Measurements from ENCODE around the gene LHX1. TPM values are rescaled to one million over a fixed set of nuclear protein-coding genes. Genes with fewer than 3 reads are reported as not detected.

Gene LHX1
- total RNA-seq, 1 donor from 2014 or later = not detected

DNA sequence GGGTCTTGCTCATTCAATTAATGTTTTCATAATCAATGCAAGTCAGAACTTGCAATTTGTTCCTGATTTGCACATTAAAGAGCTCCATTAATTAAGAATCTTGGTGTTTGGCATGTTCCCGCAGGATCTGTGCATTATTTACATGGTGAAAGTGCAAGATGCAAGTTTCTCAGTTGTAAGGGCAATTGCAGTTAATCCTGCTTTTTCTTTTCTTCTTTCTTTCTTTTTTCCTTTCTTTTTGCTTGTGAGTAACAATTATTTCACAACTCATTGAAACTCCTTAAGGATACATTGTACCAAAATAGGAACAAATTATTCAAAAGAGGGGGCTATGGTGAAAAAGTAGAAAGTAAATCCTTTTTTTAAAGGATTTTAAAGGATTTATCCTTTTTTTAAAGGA is 35.6 kb downstream of the LHX1 start:
- no peaks in the 10 kb centered on the region for H3K27me3 ChIP-seq (ENCODE audit: control insufficient read depth, insufficient read depth, low read length)
- no peak overlapping the region for H3K4me3 ChIP-seq (ENCODE audit: low read depth, low read length)
- DNase-seq (ENCODE audit: low read depth) (no peak), FAIRE-seq (no peak)
- no peaks in the 10 kb centered on the region for H3K36me3 ChIP-seq (ENCODE audit: control insufficient read depth, insufficient read depth, low read length)
- TF ChIP-seq, protein P1, sequence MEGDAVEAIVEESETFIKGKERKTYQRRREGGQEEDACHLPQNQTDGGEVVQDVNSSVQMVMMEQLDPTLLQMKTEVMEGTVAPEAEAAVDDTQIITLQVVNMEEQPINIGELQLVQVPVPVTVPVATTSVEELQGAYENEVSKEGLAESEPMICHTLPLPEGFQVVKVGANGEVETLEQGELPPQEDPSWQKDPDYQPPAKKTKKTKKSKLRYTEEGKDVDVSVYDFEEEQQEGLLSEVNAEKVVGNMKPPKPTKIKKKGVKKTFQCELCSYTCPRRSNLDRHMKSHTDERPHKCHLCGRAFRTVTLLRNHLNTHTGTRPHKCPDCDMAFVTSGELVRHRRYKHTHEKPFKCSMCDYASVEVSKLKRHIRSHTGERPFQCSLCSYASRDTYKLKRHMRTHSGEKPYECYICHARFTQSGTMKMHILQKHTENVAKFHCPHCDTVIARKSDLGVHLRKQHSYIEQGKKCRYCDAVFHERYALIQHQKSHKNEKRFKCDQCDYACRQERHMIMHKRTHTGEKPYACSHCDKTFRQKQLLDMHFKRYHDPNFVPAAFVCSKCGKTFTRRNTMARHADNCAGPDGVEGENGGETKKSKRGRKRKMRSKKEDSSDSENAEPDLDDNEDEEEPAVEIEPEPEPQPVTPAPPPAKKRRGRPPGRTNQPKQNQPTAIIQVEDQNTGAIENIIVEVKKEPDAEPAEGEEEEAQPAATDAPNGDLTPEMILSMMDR (IDR thresholded peaks at IDR 0.05; ENCODE audit: insufficient read depth, low read length, severe bottlenecking) = no peak

DNA sequence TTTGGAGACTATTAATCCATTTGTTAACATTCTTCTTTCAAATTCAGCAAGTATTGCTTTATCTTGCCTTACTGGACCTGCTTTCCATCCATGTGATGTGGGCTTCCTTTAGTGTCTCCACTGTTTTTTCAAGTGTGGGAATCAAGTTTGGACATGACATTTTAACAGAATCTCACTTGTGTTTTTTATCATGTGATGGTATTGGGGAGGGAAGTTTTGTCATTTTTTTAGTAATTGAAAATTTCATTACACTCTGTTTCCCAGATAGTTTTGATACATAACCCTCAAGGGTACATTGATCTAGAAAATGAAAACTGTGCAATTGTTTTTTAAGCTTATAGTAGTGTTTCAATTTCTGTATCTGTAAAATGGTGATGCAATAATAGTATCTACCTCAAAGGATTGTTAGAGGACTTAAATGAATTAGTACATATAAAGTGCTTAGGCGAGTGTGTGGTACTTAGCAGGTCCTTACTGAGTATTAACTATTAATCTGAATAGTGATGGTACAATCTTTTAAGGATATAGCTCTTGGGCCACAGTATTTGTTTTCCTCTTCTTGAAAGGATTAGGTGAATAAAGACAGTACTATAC is 38.7 kb downstream of the LHX1 start:
- H3K36me3 ChIP-seq (ENCODE audit: control insufficient read depth, insufficient read depth, low read length) = no peaks in the 10 kb centered on the region
- DNase-seq (ENCODE audit: low read depth) (peak; percentile 26), FAIRE-seq (no peak)
- H3K4me3 ChIP-seq (ENCODE audit: low read depth, low read length) = no peak overlapping the region
- H3K27me3 ChIP-seq (ENCODE audit: control insufficient read depth, insufficient read depth, low read length) = no peaks in the 10 kb centered on the region
- TF ChIP-seq, protein P1 (IDR thresholded peaks at IDR 0.05; ENCODE audit: insufficient read depth, low read length, severe bottlenecking) = no peak

DNA sequence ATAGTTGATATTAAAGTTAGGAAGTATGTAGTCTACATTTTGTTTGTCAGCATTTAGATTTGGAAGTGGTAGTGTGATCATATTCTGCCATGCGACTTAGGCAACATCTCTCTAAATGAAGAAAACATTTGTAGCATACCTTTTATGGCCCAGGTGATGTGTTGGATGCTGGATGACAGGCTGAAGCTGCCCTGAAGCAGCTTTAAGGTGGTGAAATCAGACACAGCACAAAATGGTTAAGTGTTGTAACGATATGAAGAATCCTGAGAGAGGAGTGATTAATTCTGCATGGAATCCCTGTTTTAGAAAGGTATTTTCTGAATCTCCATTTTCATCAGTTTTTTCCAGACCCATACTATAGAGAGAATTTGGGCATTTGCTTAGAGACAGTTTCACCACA is 39.8 kb downstream of the LHX1 start:
- DNase-seq (ENCODE audit: low read depth) (no peak), FAIRE-seq (no peak)
- TF ChIP-seq, protein P1 (IDR thresholded peaks at IDR 0.05; ENCODE audit: insufficient read depth, low read length, severe bottlenecking) = no peak
- Histone ChIP-seq H3K36me3 (ENCODE audit: control insufficient read depth, insufficient read depth, low read length) (no peaks in the 10 kb centered on the region), H3K27me3 (ENCODE audit: control insufficient read depth, insufficient read depth, low read length) (no peaks in the 10 kb centered on the region), H3K4me3 (ENCODE audit: low read depth, low read length) (no peak overlapping the region)

DNA sequence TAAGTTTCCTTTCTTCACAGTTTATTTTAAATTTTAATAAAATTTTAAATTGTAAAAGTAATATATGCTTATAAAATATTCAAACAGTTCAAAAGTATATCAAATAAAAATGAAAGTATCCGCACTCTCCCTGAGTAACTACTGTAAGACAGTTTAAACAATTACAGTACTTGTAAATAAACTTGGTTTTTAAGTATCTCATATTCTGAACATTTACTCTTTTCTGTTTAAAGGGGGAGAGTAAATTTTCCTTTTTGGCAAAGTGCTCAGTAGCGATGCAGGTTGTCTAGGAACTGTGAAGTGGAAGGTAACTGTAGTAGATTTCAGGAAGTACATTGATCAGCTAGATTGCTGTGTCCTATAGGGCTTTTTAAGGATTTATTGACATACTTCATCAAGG is 40.3 kb downstream of the LHX1 start:
- TF ChIP-seq, protein P1 (IDR thresholded peaks at IDR 0.05; ENCODE audit: insufficient read depth, low read length, severe bottlenecking) = no peak
- no peaks in the 10 kb centered on the region for H3K27me3 ChIP-seq (ENCODE audit: control insufficient read depth, insufficient read depth, low read length)
- FAIRE-seq = no peak

DNA sequence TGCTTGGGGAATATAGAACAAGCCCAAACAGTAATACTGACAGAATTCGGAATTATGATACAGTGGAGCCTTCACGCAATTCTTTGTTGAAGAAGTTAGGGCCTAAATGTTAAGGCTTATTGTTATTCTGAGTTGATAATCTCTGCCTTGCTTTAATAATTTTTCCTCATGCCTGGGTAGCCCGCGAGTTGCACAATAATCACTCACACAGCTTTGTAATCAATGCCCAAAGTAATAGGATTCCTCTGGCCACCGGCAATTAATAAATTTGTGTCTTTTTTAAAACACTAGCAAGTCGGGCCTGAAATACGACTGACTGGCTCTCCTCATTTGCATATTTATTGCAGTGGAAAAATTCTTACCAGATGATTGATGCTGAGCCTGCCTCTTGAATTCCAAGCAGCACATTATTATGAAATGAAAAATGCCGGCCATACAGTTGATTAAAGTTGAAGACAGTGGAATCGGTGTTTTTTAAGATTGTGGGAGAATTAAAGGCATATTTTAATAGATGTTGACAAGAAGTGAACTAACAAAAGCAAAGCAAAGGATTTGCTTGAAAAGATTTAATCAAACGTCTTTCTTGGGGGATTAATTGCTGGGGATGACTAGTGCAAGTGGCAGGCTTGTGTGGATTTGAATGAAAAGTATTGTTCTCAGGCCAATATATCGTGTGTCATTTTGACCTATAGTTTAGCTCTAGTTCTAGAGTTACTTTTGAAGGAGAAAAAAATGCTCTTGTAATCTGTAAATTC is 41.7 kb downstream of the LHX1 start:
- DNase-seq (ENCODE audit: low read depth) (peak; percentile 47), FAIRE-seq (no peak)
- Histone ChIP-seq H3K4me3 (ENCODE audit: low read depth, low read length) (no peak overlapping the region), H3K36me3 (ENCODE audit: control insufficient read depth, insufficient read depth, low read length) (no peaks in the 10 kb centered on the region), H3K27me3 (ENCODE audit: control insufficient read depth, insufficient read depth, low read length) (no peaks in the 10 kb centered on the region)
- TF ChIP-seq, protein P1 (IDR thresholded peaks at IDR 0.05; ENCODE audit: insufficient read depth, low read length, severe bottlenecking) = no peak

More for the DNA sequence above, 40.3 kb downstream of the LHX1 start:
- no peaks in the 10 kb centered on the region for H3K36me3 ChIP-seq (ENCODE audit: control insufficient read depth, insufficient read depth, low read length)
- DNase-seq (ENCODE audit: low read depth) = no peak
- H3K4me3 ChIP-seq (ENCODE audit: low read depth, low read length) = no peak overlapping the region

Measured in bronchial epithelial cell (primary cell).